GM18873 (cell line): Measurements from ENCODE around the gene ST7.

ENCODE experiments used
- ATAC-seq: cut with Tn5 transposase; IDR thresholded peaks from one replicate; pipeline ENCODE4 v1.9.1; 2021; ENCODE audit warnings: mild to moderate bottlenecking, moderate library complexity, moderate number of reproducible peaks; ENCODE audit not compliant: unreplicated experiment, low FRiP score

The ST7 gene

DNA sequence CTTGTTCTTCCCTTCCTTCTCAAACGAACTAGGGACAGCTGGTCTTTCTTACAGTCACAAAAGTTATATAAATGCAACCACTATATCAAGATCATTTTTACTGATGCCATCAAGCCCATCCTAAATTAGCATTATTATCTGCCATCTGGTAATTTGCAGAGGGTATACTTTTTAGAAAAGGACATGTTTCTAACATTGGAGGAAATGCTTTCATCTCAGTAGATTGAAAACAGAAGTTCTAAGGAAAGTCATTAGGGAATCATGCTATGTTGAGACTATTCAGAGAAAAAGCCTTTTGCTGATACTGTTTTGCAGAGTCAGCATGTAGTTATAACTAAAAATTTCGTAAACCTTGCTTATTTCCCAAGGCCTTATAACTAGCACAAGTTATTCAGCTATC lies 222.9 kb downstream of the ST7 start:
- ATAC-seq = no peak

DNA sequence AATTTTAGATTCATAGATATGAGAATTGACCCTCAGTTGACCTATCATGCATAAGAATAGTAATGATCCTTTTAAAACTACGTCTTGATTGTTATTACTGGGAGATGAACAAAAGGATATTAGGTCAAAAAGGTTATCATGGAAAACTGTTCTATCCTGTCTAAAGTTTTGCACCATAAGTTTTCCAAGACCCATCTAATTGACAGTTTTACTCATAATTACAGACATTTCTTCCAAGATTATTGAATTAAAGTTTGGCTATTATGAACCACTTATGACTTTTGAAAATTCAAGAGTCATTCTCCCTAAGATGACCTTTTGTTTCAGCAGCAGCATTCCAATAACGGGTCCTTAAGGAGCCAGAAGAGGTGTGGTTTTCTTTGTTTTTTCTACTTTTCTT lies 225.3 kb downstream of the ST7 start:
- no peak for ATAC-seq

DNA sequence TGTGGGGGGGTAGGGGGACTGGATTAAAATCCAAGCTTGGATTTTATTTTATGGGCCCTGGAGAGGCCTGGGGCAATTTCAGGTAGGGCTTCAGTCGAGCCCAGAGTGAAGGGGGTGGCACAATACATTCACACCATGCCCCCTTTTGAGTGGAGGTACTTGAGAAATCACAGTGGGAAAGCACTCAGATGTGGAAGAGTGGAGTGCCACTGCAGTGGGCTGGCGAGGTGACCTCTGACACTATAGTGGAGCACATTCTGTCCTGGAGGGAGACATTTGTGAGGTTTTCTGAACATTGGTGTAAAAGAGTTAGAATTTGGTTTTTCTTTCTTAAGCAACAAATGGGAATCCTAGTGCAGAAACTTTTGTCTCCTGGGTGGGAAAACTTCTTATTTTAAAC lies 226.4 kb downstream of the ST7 start:
- no peak for ATAC-seq

DNA sequence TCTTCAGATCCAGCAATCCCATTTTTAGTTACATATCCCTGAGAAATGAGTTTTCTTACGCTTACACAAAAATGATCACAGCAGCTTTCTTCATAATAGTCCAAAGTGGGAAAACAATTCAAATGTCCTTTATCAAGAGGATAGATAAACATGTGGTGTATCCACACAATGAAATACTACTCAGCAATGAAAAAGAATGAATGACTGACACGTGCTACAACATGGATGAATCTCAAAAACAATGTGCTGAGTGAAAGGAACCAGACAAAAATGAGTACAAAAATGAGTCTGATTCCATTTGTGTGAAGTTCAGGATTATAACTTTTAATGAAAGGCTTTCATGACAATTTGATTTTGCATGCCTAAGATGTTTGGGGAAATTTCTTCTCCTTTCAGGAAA lies 230.4 kb downstream of the ST7 start:
- no peak for ATAC-seq

DNA sequence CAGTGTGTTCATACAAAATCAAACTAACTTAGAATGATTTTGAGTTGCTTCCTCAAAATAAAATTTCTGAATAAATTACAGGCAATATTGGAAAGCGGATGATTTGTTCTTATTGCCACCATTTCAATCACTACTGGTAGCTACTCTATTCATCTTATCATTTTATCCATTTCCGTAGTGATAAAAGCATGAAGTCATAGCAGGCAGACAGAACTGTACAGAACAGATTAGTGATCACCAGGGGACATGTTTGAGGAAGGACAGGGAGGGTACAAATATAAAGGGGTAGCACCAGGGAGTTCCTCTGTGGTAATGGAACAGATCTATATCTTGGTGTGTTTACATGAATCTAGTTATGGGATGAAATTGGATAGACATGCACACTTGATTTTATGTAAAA lies 231.1 kb downstream of the ST7 start:
- ATAC-seq = no peak

DNA sequence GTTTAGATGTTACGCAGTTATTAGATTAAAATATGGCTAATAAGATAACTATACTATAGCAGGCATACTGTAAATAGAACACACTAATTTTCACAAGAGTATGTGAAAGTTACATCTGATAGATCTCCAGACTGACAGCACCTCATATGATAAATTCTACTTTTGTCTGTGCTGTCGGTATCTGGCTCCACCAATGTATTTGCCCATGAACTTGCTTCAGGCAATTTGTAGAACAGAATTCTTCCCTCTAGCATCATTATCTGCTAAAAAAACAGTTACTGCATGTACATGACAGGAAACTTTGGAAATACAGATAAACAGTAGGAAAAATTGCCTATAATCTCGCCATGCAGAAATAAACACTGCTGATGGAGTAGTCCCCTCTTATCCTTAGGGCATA lies 231.8 kb downstream of the ST7 start:
- no peak for ATAC-seq

DNA sequence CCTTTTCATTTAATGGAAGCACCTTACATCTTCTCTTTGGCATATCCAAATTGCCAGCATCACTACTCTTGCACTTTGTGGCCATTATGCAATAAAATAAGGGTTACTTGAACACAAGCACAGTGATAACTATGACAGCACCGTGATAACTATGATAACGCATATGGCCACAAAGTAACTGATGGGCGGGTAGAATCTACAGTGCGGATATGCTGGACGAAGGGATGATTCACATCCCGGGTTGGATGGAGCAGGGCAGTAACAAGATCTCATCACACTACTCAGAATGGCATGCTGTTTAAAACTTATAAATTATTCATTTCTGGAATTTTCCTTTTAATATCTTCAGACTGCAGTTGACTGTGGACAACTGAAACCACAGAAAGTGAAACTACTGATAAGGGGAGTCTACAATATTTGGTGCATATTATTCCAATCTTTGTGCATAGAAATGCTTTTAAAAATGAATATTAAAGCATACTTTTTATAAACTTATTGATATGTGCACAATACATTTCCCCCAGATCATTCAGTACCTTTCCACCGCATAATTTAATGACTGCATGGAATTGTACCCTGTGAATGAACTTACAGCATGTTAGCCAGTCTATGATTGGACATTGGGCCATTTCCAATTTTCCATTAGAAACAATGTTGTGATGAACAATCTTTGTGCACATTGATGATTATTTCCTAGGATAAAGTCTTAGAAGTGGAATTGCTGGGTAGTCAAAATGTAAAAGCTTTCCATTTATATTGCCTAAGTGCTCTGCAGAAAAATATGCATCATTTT lies 233.1 kb downstream of the ST7 start:
- ATAC-seq = no peak

DNA sequence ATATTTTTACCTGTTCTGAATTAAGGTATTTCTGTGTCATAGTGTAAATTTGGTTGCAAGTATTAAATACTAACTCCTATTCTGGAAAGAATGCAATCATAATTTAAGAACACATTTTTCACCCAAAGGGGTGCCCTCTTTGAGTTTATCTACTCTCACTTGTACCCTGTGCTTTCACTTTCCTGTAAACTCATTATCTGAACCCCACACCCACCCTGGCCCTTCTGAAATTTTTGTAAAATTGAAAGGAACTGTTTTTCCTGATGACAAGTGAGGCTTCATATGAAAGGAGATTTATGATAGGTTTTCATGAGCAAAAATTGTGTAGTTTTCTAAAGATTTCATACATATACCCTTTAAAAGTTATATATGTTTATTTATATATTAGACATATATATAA lies 235.1 kb downstream of the ST7 start:
- ATAC-seq = no peak

DNA sequence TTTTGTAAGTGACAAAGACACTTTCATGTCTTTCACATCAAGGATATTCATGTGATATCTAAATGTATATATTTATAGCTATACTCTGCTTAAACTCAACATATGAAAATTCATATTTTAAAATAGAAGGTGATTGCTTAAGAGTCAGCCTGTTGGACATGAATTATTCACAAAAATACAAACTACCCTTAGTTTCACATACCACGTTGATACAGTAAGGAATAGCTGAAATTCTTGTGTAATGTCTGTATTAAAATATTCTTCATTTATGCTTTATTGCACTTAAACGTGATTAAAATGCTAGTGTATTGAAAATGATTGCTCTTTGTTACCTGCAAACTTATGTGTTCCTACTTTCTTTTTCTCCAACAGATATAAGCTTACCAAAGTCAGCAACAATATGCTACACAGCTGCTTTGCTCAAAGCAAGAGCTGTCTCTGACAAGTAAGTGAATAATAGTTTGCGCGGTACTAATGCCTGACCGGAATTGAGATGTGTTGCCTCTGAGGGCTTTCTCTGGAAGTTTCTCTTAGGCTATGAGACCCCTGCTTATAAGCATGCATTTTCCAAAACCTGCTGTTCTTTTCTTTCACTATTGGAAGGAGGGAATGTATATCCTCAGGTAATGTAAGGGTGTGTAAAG lies 235.8 kb downstream of the ST7 start:
- ATAC-seq = no peak

DNA sequence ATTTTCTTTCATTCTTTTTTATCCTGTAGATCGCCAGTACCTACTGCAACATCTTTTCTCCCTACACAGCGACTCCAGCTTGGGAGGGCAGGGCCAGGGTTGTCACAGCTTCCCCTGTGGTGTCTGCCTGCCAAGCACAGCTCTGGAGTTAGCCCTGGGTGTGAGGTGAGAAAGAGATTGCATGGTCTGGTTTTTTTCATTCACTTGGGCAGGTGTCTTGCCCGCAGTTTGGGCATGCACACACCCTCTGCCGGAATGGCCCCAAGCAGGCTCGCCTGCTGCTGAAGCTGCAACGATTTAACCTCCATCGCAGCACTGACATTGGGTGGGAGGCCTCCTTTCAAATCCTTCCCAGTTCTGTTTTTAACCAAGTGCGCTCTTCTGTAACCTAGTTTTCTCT lies 236.8 kb downstream of the ST7 start:
- ATAC-seq = no peak

DNA sequence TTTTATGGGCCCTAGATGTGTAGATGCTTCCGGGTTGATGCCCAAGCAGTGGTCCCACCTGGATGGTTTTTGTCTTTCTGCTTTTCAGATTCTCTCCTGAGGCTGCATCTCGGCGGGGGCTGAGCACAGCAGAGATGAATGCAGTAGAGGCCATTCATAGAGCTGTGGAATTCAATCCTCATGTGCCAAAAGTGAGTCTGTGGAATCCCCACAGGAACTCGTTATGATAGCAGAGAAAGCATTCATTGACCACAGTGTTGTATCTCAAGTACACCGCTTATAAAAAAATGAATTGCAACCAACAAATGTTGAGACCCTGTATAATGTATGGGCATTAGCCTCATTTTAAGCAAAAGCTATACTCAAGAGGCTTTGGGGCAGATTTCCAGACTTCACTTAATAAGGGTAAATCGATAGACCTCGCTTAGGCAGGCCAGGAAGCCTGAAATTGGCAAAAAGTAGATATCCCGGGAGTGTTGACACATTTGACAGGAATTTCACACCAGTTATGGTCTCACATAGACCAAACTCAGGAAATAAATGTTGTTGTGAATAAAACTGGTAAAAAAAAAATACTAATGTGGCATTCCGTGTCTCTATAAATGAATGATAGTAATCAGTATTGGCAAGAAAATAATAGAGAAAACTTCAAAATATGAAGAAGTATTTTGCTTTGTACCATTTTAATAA lies 237.6 kb downstream of the ST7 start:
- ATAC-seq = no peak

DNA sequence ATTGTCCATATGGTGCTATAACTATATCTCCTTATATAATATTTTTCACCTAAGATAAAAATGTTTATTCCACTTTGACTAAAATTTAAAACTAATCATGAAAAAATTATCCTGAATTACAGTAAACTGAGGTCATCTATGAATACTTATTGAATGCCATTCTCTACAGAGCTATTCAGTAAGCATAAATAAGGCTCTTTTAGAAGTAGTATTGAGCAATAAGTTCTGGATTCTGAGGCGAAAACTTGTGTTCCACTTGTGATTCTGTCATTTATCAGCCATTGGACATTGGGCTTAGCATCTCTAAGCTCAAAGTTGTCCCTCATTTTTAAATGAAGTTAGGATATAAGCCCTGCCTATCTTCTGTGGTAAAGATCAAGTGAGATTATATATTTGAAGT lies 238.8 kb downstream of the ST7 start:
- no peak for ATAC-seq

DNA sequence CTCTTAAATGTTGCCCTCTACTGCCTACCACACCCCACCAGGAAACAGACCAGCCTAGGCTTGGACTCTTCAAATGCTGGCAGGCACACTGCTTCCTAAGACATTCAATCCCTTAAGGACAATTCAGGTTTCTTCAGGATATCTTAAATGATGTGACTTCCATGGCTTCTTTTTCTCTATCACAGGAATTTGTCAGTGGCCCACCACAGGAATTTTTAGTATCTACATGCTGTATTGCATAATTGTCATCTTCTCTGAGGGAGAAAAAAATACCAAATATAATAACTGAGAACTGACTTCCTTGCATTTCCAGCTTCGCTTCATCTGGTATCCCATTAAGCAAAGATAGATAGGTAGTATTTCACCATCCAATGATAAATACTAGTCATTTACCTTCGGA lies 240.3 kb downstream of the ST7 start:
- ATAC-seq = no peak

DNA sequence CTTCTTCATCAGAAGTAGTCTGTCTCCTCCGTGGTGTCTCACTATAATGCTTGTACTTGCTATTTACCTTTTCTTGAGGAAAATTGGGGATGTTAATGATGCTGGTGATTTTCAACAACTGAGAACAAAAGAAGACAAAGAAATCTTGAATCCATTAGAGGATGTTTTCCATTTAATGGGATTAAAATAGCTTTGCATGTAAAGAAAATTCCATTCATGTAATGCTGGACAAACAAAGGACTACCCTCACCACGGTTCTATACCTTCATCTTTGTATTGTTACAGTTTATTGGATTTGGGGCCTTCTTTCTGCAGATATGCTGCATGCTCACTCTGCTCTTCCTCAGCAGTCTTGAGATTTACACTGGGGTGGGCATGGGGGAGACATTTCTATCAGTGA lies 241.1 kb downstream of the ST7 start:
- no peak for ATAC-seq

DNA sequence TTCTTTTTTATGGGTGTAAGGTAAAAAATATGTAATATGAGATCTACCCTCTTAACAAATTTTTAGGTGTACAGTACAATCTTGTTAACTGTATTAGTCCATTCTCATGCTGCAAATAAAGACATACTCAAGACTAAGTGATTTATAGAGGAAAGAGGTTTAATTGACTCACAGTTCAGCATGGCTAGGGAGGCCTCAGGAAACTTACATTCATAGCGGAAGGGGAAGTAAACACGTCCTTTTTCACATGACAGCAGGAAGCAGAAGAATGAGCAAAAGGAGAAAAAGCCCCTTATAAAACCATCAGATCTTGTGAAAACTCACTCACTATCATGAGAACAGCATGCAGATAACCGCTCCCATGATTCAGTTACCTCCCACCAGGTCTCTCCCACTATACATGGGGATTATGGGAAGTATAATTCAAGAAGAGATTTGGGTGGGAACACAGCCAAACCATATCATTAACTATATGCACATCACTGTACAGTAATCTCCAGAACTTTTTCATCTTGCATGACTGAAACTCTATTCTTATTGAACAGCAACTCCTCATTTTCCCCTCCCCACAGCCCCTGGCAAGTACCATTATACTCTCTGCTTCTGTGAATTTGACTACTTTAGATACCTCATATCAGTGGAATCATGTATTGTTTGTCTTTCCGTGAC lies 242.2 kb downstream of the ST7 start:
- ATAC-seq = no peak

DNA sequence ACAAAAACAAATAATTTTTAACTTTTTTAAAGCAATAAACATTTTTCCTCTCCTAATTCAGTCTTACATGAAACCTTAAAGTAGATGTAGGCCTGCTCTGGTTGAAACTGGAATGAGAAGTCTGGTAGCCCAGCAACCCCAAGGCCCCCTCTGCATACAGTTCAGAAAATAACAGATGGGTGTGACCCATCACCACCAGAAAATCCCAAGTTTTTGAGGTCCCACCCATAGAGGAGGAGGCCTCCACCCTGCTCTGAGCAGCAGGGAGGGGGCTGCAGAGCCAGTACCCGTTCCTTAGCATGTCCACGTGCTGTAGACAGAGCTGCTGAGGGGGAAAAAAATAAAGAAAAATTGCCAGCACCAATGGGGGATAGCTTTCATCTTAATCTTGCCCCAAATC lies 246.8 kb downstream of the ST7 start:
- no peak for ATAC-seq

DNA sequence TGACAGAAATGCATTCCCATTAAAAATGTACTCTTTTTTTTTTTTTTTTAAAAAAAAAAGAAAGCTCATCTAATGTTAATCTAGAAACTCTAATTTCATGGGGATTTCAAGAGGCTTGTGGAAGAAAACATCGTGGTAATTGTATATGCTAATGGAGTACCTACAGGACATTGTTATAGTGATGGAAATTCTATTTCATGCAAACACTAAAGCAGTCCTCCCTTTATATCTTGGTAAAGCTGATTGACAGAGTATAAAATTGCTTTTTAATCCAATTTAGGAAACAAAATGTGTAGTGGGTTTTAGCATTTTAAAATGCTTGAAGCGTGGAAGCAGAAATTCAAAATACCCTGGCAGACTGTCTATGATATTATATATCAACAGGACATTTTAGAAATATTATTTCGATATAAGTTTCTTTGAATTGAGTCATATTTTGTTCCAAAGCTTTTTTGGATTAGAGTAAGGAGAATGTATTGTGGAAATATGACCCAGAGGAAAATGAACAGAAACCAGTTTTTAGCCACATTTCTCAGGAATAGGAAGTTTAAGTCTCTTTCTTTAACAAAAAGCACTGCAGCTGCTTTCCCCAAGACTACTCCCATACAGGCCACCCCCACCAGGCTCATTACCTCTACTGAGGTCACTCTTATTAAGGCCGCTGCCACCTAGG lies 247.6 kb downstream of the ST7 start:
- no peak for ATAC-seq

DNA sequence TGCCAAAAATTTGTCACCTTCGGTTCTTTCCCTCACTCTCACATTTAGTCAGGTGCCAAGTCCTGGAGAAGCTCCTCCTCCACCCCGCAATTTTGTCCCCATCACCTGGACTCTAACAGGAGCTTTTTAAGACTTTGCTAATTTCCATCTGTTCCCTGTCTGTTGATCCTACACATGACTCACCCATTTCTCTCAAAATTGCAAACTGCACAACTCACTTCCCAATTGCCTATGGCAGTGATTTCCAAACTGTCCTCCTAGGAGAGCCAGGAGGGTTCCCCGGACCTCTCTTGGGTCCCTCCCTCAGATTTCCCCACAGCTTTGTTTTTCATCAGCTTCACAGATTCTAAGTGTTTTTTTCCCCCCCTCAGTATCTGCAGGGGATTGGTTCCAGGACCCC lies 249.2 kb downstream of the ST7 start:
- ATAC-seq = no peak

DNA sequence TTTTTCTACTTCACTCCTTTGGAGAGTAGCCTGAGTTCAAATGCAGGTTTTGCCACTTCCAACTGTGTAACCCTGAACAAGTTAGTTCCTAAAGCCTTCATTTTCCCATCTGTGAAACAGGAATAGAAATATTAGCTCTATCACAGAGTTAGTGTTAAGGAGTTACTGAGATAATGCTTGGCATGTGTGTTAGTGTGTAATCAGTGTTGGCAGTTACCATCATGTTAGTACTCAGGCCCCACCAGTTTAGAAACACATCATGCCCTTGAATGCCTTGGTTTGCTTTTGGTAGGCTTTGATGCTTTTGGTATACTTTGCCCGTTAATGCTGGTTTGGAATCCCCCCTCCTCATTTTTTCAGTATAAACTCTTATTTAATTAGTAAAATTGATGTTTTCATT lies 249.9 kb downstream of the ST7 start:
- no peak for ATAC-seq

DNA sequence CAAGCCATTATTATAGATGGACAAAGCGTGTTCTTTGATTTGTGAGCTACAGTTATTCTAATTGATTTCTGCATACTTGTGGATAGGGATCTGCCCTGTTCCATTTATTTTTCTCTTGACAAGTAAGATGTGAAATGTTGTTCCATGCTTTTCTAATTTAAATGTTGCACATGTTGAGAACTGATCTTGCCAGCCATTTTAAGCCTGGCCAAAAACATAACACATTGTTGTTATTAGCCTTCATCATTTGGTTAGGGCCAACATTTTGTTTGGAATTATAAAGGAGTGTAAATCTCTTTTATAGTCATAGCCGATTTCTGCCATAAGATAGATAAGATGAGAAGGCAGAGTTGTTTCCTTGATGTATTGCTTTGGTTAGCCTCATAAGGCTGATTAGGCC lies 252.6 kb downstream of the ST7 start:
- ATAC-seq = no peak

DNA sequence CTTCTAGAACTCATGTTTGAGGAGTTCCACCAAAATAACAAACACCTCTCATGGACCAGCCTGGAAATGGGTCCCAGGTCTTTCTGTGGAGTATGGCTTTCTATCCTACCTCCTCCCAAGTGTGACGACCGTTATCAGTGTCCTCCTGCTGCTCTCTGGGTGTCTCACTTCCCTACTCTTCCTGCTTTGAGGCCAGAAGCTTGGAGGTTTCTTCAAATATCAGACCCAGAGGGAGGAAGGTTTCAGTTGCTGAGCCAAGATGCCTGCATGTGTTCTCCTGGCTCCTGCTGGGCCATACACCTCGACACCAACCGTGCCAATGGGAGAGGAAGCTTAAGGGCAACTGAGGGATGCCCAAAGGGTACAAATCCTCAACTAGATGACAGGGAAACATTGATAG lies 255.0 kb downstream of the ST7 start:
- no peak for ATAC-seq
